Cardiac fibroblast (primary cell): ENCODE data around the gene NME7.

Source experiments
- DNase-seq, 2 donors: peaks; one replicate each; pipeline versions ENCODE4 v3.0.0 to v3.0.0-alpha.2; 2010; ENCODE audit warnings: low read depth in 2 of 2
- H3K4me3 ChIP-seq, 2 donors: replicated peaks in 1 of 2; 1 replicate in 1 of 2; 2 replicates in 1 of 2; pipeline ENCODE4 v1.5.1; 2011; ENCODE audit warnings: low read depth in 2 of 2, low read length in 2 of 2, mild to moderate bottlenecking in 2 of 2, moderate library complexity in 1 of 2
- TF ChIP-seq, protein P1 (sequence below): IDR thresholded peaks from one replicate; pipeline ENCODE4 v1.5.1; 2011; ENCODE audit warnings: low read depth, mild to moderate bottlenecking, low read length, inconsistent platforms

Gene NME7

DNA sequence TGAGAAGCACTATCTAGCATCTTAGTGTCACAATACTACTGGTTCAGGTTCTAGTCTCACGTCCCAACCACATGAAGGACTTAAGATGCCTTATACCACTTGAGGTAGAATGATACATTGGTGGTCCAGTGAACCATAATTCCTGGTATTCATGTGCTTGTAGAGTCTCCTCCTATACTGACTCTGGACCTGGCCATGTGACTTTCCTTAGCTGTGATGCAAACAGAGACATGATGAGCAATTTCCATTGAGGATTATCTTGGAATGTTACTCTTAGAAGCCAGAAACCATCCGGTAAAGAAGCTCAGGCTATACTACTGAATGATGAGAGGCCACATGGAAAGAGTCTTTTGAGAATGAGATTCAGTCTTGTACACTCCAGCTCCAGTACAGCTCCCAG, 105.7 kb downstream of the NME7 start:
- H3K4me3 ChIP-seq, result no peak overlapping the region
- TF ChIP-seq, protein P1, sequence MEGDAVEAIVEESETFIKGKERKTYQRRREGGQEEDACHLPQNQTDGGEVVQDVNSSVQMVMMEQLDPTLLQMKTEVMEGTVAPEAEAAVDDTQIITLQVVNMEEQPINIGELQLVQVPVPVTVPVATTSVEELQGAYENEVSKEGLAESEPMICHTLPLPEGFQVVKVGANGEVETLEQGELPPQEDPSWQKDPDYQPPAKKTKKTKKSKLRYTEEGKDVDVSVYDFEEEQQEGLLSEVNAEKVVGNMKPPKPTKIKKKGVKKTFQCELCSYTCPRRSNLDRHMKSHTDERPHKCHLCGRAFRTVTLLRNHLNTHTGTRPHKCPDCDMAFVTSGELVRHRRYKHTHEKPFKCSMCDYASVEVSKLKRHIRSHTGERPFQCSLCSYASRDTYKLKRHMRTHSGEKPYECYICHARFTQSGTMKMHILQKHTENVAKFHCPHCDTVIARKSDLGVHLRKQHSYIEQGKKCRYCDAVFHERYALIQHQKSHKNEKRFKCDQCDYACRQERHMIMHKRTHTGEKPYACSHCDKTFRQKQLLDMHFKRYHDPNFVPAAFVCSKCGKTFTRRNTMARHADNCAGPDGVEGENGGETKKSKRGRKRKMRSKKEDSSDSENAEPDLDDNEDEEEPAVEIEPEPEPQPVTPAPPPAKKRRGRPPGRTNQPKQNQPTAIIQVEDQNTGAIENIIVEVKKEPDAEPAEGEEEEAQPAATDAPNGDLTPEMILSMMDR, result no peak
- no peak for DNase-seq

DNA sequence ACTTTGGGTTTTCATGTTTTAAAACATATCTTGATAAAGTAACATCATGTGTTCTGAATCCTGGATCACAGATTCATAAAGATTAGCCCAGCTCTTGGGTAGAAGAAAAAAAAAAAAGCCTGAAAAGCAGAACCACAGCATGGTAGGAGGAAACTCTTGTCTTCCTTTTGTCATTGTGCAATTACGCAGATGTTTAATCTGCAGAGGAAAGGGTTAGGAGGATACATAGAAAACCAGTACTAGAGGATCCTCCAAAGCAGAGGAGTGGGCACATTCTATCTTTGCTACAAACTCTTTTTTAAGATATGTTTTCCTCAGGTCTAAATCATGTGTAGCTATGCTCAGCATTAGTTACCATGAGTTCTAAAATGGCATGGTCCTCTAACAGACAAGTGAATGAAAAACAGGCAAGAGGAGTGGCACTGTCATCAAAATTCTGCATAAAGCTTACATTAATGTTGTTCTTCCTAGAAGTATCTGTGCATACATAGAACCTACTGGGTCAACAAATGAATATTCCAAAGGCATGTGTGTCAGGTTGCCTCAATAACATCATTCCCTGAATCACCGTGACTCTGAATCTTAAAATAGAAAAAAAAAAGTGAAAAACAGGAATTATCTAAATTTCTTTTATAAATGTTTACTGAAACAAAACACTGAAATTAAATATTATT, 107.0 kb downstream of the NME7 start:
- TF ChIP-seq, protein P1, result no peak
- DNase-seq, result no peak
- H3K4me3 ChIP-seq, result no peak overlapping the region

DNA sequence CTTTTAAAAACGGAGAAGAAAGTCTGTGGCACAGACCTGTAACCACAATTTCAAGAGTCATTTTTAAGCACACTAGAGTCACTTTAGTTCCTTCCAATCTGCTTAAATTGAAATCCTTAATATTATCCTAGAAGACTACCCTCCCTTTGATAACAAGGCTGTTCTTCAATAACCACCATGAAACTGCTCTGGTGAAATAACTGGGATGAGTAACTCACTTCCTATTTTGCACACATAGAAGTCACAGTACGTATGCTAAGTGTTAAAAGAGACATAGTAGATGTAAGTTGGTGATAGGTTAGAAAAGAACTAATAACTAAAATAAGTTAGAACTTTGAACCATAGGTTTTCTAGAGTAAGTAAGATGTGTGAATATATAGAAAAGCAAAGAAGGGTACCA, 107.8 kb downstream of the NME7 start:
- no peak for DNase-seq
- no peak overlapping the region for H3K4me3 ChIP-seq
- TF ChIP-seq, protein P1, result no peak

DNA sequence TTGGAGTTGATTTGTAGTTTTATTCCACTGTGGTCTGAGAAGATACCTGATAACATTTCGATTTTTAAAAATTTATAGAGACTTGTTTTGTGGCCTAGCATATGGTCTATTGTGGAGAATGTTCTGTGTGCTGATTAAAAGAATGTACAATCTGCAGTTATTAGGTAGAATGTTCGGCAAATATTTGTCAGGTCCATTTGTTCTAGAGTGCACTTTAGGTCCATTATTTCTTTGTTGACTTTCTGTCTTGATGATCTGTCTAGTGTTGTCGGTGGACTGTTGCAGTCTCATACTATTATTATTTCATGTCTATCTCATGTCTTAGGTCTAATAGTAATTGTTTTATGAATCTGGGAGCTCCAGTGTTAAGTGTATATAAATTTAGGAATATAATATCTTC, 116.8 kb downstream of the NME7 start:
- no peak for DNase-seq
- TF ChIP-seq, protein P1, result no peak
- H3K4me3 ChIP-seq, result no peak overlapping the region

DNA sequence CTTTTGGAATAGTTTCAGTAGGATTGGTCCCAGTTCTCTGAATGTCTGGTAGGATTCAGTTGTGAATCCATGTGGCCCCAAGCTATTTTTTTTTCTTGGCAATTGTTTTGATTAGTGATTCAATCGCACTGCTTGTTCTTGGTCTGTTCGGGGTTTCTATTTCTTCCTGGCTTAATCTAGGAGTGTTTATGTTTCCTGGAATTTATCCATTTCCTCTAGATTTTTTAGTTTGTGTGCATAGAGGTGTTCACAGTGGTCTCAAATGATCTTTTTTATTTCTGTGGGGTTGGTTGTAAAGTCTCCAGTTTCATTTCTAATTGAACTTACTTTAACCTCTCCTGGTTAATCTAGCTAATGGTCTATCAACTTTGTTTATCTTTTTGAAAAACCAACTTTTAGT, 117.6 kb downstream of the NME7 start:
- TF ChIP-seq, protein P1, result no peak
- DNase-seq, result peak in 1 of 2 donors; percentile 17
- H3K4me3 ChIP-seq, result no peak overlapping the region

DNA sequence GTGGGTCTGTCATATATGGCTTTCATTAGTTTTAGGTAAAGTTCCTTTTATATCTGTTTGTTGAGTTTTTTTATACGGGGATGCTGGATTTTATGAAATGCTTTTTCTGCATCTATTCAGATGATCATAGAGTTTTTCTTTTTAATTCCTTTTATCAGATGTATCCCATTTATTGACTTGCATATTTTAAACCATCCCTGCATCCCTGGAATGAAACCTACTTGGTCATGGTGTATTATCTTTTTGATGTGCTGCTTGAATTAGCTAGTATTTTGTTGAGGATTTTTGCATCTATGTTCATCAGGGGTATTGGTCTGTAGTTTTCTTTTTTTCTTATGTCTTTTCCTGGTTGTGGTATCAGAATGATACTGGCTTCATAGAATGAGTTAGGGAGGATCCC, 118.0 kb downstream of the NME7 start:
- TF ChIP-seq, protein P1, result no peak
- H3K4me3 ChIP-seq, result no peak overlapping the region
- no peak for DNase-seq

DNA sequence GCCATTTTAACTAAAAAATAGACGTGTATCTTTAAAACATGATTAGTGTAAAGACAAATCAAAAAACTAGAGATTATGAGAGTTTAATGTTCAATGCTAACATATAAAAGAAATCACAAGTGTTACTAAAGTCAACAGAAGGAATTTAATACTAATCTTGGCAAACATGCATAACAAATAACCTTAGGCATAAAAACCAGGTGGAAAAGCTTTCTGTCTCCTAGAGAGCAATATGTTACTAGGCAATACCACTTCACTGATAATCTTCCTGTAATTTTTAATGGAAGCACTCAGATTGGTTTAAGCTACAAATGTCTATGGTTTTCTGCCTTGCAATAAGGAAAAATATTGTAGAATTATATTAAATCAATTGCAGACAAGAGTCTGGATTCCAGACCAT, 121.9 kb downstream of the NME7 start:
- H3K4me3 ChIP-seq, result no peak overlapping the region
- DNase-seq, result no peak
- TF ChIP-seq, protein P1, result no peak
